ENCODE measurements around the gene CKAP4.

- no peak for TF ChIP-seq CTCF (IDR thresholded peaks at IDR 0.05 in 8 of 11, conservative IDR thresholded peaks at IDR 0.05 in 3 of 11)
- no peak for TF ChIP-seq POLR2A (IDR thresholded peaks at IDR 0.05)
Measured at GRCh38 chr12:106265116-106265515, 17.3 kb upstream of the CKAP4 start.

All from spleen (tissue), 7 donors.